Muscle layer of colon (tissue), 2 donors: Measurements from ENCODE around the gene NR4A1.

ENCODE experiments used
- H3K27ac ChIP-seq: one replicate; pipeline ENCODE4 v1.7.0; 2013; ENCODE audit warnings: low read depth, mild to moderate bottlenecking, low read length, moderate library complexity
- H3K27me3 ChIP-seq, 2 donors: one replicate each; pipeline ENCODE4 v1.7.0; 2013; ENCODE audit warnings: low read length in 2 of 2, mild to moderate bottlenecking in 2 of 2; ENCODE audit not compliant: insufficient read depth in 2 of 2, control insufficient read depth in 1 of 2
- H3K36me3 ChIP-seq: one replicate; pipeline ENCODE4 v1.7.0; 2013; ENCODE audit warnings: mild to moderate bottlenecking, low read length; ENCODE audit not compliant: insufficient read depth
- H3K4me1 ChIP-seq: one replicate; pipeline ENCODE4 v1.7.0; 2013; ENCODE audit warnings: mild to moderate bottlenecking, low read length; ENCODE audit not compliant: insufficient read depth
- H3K4me3 ChIP-seq, 2 donors: one replicate each; pipeline ENCODE4 v1.7.0; 2013; ENCODE audit warnings: low read length in 2 of 2, low read depth in 1 of 2, mild to moderate bottlenecking in 1 of 2, moderate library complexity in 1 of 2
- H3K9ac ChIP-seq: one replicate; pipeline ENCODE4 v1.7.0; 2013; ENCODE audit warnings: low read length
- H3K9me3 ChIP-seq: one replicate; pipeline ENCODE4 v1.7.0; 2013; ENCODE audit warnings: mild to moderate bottlenecking, low read length
- donor health status: abdominal sarcoma.
- donor health status: Adenocarcinoma of cecum.

NR4A1 gene

GRCh38 chr12:52033446-52034140, 17.6 kb upstream of the NR4A1 start:
- Histone ChIP-seq H3K36me3 (no peaks in the 10 kb centered on the region), H3K4me3 (peak overlapping the region; percentile 31 to 37), H3K27me3 (no peaks in the 10 kb centered on the region), H3K4me1 (peaks cover 37% of the 10 kb centered on the region), H3K9ac (peak overlapping the region; percentile 58), H3K27ac (peak overlapping the region; percentile 94), H3K9me3 (no peaks in the 10 kb centered on the region)

DNA sequence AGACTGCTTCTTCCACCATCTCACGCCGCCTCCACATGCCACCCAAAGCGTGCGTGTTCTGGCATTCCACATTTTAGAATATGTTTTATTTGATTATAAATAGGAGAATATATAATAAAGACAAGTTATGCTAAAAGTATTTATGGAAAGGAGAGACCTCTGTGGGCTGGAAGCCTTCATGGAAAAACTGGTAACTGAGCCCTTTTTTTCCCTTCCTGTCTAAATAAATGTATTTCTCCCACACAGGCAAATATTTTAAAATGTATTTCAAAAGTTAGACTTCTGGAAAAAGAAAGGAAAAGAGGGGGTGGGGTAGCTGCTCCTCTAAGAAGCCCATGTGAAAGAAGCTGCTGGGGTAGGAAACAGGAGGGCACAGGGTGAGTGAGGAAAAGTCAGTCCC, 16.1 kb upstream of the NR4A1 start:
- H3K36me3 ChIP-seq = no peaks in the 10 kb centered on the region
- peaks cover 38% of the 10 kb centered on the region for H3K4me1 ChIP-seq
- H3K27ac ChIP-seq = no peak overlapping the region
- no peak overlapping the region for H3K4me3 ChIP-seq
- no peaks in the 10 kb centered on the region for H3K9me3 ChIP-seq
- H3K27me3 ChIP-seq = no peaks in the 10 kb centered on the region
- no peak overlapping the region for H3K9ac ChIP-seq

DNA sequence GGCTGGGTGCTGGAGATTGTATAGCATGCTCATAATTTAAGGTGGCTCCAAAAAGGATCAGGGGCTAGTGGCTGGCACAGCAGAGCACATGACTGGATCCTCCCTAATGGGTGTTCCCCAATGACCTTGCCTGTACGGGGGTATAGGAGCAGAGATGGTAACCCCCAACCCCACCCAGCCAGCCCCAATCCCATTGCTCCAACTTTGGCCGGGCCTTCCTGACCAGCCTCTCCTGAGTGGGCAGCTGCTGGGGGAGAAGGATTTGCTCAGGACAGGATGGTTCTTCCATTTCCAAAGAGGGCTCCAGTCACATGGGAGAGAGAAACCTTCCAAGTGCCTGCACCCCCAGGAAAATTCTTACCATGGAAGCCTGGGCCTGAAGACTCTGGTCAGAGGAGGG, 15.3 kb upstream of the NR4A1 start:
- Histone ChIP-seq H3K4me1 (peaks cover 38% of the 10 kb centered on the region), H3K27me3 (no peaks in the 10 kb centered on the region)

GRCh38 chr12:52036587-52037171, 14.6 kb upstream of the NR4A1 start:
- peaks cover 38% of the 10 kb centered on the region for H3K4me1 ChIP-seq
- H3K9me3 ChIP-seq = no peaks in the 10 kb centered on the region
- no peaks in the 10 kb centered on the region for H3K36me3 ChIP-seq
- H3K27me3 ChIP-seq = no peaks in the 10 kb centered on the region
- H3K9ac ChIP-seq = peak overlapping the region; percentile 63
- H3K27ac ChIP-seq = peak overlapping the region; percentile 80
- H3K4me3 ChIP-seq = peak overlapping the region; percentile 7 to 42

More for the DNA sequence above, 15.3 kb upstream of the NR4A1 start:
- Histone ChIP-seq H3K9me3 (no peaks in the 10 kb centered on the region), H3K36me3 (no peaks in the 10 kb centered on the region), H3K9ac (peak overlapping the region; percentile 63), H3K4me3 (peak overlapping the region in 1 of 2 donors; percentile 42), H3K27ac (peak overlapping the region; percentile 80)

- no peaks in the 10 kb centered on the region for H3K27me3 ChIP-seq
- peak overlapping the region; percentile 84 for H3K27ac ChIP-seq
Measured at GRCh38 chr12:52037248-52037861, 13.9 kb upstream of the NR4A1 start.

GRCh38 chr12:52038447-52038846, 12.8 kb upstream of the NR4A1 start:
- H3K36me3 ChIP-seq = no peaks in the 10 kb centered on the region
- H3K27ac ChIP-seq = no peak overlapping the region
- H3K4me3 ChIP-seq = peak overlapping the region in 1 of 2 donors; percentile 8
- no peak overlapping the region for H3K9ac ChIP-seq
- H3K9me3 ChIP-seq = no peaks in the 10 kb centered on the region
- H3K4me1 ChIP-seq = peaks cover 40% of the 10 kb centered on the region
- no peaks in the 10 kb centered on the region for H3K27me3 ChIP-seq

More at GRCh38 chr12:52037248-52037861, 13.9 kb upstream of the NR4A1 start:
- H3K4me3 ChIP-seq = peak overlapping the region; percentile 59 to 68
- no peaks in the 10 kb centered on the region for H3K36me3 ChIP-seq
- no peaks in the 10 kb centered on the region for H3K9me3 ChIP-seq
- peaks cover 32% of the 10 kb centered on the region for H3K4me1 ChIP-seq
- peak overlapping the region; percentile 53 for H3K9ac ChIP-seq

DNA sequence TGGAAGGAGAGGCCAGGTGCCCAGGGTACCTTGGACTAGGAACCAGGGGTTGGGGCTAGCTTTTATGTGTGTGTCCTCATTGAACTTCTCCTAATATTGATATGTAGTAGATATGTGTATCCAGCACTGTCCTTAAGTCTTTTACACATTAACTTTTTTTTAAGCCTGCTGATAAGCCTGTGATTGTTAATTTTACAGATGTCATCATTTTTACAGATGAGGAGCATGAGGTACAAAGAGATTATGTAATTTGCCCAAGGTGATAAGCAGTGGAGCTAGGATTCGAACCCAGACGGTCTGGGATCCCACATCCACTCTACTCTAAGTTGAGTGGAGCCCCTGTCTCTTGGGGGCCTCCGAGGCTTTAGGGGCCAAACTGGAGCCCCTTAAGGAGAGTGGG, 10.2 kb upstream of the NR4A1 start:
- Histone ChIP-seq H3K27ac (no peak overlapping the region), H3K9ac (no peak overlapping the region), H3K4me1 (peaks cover 57% of the 10 kb centered on the region)

DNA sequence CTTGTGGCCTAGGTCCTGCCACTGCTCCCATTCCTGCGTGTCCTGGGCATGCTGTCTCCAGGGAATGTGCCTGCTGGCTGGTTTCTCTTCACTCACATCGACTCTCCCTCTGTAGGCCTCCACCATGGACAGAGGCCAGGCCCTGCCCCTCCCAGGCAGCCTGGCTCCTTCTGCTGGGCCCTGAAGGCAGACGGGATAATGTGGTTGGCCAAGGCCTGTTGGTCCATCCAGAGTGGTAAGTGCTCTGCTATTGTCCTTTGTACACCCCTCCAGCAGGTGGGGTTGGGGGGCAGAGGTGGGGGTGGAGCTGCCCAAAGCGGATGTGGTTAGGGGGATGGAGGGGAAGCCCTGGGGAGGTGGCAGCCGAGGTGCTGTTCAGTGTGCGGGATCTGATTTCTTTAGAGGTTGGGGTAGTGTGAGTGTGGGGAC, 9.5 kb upstream of the NR4A1 start:
- H3K9ac ChIP-seq = no peak overlapping the region
- H3K36me3 ChIP-seq = no peaks in the 10 kb centered on the region
- no peak overlapping the region for H3K27ac ChIP-seq
- no peaks in the 10 kb centered on the region for H3K27me3 ChIP-seq
- H3K4me1 ChIP-seq = peaks cover 56% of the 10 kb centered on the region
- H3K9me3 ChIP-seq = no peaks in the 10 kb centered on the region
- no peak overlapping the region for H3K4me3 ChIP-seq

More for the DNA sequence above, 10.2 kb upstream of the NR4A1 start:
- no peak overlapping the region for H3K4me3 ChIP-seq
- no peaks in the 10 kb centered on the region for H3K36me3 ChIP-seq
- H3K9me3 ChIP-seq = no peaks in the 10 kb centered on the region
- no peaks in the 10 kb centered on the region for H3K27me3 ChIP-seq

- H3K4me1 ChIP-seq = peaks cover 56% of the 10 kb centered on the region
- H3K36me3 ChIP-seq = no peaks in the 10 kb centered on the region
- H3K27ac ChIP-seq = peak overlapping the region; percentile 64
- H3K27me3 ChIP-seq = no peaks in the 10 kb centered on the region
- no peaks in the 10 kb centered on the region for H3K9me3 ChIP-seq
- no peak overlapping the region for H3K4me3 ChIP-seq
- no peak overlapping the region for H3K9ac ChIP-seq
Measured at GRCh38 chr12:52042706-52043385, 8.4 kb upstream of the NR4A1 start.

DNA sequence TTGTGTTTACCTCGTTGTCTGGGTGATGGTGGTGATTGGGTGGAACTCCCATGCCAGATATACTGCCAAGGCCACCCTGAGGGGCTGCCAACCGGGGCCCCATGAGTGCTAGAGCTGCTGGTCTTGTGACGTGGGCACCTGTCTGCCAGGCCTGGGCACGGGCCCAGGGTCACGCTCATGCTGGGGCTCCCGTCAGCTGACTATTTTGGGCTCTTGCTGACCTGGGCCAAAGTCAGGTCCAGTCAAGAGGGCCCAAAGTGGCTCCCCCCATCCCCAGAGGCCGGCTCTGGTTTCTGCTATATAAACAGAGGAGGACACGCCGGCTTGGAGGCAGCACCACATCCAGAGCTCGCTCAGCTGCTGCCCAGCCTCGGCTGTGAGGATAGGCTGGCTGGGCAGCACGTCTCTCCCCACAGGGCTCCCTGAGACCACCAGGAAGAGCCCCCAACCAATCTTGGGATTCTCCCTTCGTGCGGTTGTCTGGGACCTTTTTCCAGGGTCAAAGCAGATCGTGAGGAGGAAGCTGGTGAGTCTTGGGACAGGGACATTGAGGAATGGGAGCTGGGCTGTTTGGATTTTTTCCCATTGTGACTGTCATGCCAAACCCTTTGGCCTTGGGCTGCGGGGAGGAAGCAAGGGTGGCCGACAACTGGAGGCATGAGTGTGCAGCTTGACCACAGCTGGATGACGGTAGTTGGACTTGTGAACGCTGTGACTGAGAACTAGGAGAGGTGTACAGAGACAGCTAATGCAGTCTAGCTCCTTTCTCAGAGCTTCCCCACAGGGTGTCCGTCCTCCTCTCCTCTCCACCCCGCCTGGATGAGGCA, 7.6 kb upstream of the NR4A1 start:
- H3K9ac ChIP-seq = peak overlapping the region; percentile 82
- H3K27ac ChIP-seq = peak overlapping the region; percentile 64
- H3K4me1 ChIP-seq = peaks cover 50% of the 10 kb centered on the region
- H3K9me3 ChIP-seq = no peaks in the 10 kb centered on the region
- H3K36me3 ChIP-seq = no peaks in the 10 kb centered on the region
- no peak overlapping the region for H3K4me3 ChIP-seq
- H3K27me3 ChIP-seq = no peaks in the 10 kb centered on the region
